Suppressor macrophage treated with lipopolysaccharide for 4 hours (primary cell): ENCODE data around the gene TBC1D1.
A peak's percentile ranks its signal among the peaks of the same experiment; 100 is the strongest.

Experiments
- DNase-seq: peaks from one replicate; pipeline ENCODE4 v3.0.0-alpha.2; 2020

The TBC1D1 gene

DNA sequence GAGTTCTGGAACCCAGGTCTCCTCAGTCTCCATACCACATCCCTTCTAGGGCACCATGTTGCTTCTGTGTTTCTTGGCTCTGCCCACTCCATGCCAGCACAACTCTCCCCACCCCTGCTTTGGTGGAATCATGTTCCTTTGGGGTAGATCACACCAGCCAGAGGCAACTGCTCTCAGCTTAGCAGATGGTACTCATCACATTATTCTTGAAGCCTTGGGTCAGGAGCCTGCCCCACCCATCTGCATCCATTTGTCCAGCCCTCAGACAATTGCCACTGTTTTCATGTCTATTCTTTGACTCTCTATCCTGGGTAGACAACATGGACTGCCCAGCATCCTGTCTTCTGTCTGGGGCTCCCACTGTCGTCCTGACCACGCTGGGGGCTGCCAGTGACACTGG lies 216.9 kb downstream of the TBC1D1 start:
- no peak for DNase-seq

DNA sequence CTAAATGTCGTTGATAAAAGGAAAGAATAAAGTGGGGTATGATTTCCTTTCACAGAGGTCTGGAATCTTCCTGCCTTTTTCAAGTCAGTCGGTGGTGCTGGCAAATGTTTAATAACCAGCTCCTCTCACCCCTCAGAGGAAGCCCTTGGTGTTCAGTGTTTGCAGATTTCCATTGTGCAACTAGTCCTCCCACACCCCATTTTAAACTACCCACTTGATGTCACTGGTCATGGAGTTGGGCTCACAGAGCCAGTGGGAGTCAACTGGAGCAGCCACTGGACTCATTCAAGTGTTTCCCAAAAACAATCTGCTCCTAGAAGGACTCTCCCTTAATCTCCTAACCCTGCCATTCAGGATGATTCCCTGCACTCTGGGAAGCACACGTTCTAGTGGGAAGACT lies 218.5 kb downstream of the TBC1D1 start:
- DNase-seq: no peak

DNA sequence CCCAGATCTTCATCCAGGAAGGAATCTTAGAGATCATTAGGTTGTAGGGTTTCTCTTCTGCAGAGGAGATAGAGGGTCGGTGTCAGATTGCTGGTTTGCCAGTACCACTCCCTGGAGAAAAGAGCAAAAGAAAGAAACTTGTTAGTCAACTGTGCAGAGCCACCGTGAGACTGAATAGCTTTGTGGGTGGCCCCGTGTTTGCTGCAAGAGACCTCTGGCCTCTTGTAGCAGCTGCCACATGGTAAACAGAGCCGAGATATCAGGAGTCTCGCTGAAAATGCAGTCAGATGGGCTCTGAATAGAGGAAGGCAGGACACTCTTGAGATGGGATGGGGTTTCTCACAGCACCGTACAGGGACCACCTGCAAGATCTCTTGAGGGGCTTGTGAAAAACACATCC lies 219.0 kb downstream of the TBC1D1 start:
- no peak for DNase-seq

DNA sequence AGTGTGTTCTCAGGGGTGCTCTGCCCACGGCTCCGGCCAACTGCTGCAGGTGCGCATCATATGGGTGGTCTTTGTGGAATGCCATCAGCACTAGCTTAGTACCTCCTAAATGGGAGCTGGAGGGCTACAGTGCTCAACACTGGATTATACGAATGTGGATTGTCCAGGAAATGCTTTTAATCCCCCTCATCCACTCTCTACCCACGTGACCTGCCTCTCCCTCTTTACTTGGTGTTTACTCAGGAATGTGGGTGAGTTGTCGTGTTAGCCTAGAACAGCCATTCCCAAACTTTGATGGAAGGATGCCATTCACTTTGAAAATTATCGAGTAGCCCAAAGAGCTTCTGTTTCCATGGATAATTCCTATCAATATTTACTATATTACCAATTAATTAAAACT lies 220.1 kb downstream of the TBC1D1 start:
- no peak for DNase-seq

DNA sequence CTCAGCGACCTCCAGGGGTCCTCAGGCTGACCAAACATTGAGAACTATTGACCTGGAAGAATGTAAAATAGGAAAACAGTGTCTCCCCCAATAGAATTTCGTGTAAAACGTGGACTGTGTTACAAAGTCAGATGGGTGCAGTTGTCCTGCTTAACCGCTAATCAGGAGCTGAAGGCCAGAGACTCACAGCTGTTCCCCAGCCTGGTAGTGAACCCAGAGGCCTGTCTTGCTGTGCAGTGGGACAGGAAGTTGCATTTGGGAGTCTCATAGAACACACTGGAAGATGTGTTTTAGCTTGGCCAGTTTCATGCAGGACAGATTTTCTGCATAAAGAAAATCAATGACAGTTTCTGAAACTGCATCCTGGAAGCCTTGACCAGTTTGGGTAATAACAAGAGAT lies 220.8 kb downstream of the TBC1D1 start:
- DNase-seq: no peak

- DNase-seq: no peak
These were observed 222.2 kb downstream of the TBC1D1 start for GRCh38 chr4:38113132-38113531.

- DNase-seq: no peak
These were observed 222.7 kb downstream of the TBC1D1 start for GRCh38 chr4:38113551-38113950.

DNA sequence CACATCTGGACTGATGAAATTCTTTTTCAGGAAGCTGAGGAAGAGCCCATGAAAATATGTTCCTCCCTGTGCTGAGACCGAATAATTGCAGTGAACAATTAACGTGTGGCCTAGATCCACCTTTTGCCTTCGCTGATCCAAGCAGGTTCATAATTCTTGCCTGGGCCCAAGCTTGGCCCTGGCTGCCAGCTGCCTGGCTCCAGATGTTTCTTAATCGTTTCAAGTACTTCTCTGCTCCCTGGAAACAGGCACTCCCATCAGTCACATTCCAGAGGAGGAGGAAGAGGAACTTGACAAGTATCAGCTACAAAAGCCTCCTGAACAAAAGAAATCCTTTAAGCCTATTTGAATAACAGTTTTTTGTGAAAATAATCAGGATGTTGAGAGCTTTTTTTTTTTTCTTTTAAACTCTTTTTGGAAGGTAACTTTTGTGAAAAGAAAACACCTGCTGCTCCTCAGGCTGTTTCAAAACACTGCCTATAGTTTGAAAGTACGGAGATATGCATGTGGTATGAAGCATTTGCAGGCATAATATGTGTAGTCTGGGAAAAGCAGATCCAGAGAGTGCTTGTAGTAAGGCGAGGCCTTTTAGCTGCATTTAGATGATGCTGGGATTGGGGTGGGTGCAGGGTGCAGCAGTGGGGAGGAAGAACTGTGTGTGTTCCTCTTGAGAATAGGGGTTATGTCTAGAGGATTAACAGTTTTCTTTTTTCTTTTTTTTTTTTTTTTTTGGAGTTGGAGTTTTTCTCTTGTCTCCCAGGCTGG lies 223.7 kb downstream of the TBC1D1 start:
- peak; percentile 33 for DNase-seq

DNA sequence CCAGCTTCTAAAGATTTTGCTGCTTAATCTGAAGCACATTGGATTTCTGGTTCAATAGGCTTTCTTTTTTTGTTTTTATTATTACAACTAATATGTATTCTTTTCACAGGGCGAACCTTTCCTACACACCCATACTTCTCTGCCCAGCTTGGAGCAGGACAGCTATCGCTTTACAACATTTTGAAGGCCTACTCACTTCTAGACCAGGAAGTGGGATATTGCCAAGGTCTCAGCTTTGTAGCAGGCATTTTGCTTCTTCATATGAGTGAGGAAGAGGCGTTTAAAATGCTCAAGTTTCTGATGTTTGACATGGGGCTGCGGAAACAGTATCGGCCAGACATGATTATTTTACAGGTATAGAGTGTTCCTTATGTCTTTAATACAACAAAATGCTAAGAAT lies 224.7 kb downstream of the TBC1D1 start:
- DNase-seq: no peak

DNA sequence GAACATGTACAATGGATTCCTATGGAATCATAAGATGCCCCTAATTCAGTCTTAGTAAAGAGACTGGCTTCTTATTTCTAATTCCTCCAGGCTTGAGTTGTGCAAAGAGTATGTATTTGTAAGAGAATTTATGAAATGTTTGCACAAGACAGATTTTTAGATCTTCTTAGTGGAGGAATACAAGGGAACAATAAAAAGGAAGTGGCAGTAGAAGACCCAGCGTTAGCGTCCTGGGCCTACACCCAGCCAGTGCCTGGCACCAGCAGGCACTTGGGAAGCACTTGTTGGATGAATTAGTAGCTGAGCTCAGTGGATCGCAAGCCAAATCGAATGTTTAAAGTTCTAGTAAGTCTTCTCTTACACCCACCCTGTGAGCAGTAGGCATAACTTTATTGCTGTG lies 226.7 kb downstream of the TBC1D1 start:
- DNase-seq: peak; percentile 33

DNA sequence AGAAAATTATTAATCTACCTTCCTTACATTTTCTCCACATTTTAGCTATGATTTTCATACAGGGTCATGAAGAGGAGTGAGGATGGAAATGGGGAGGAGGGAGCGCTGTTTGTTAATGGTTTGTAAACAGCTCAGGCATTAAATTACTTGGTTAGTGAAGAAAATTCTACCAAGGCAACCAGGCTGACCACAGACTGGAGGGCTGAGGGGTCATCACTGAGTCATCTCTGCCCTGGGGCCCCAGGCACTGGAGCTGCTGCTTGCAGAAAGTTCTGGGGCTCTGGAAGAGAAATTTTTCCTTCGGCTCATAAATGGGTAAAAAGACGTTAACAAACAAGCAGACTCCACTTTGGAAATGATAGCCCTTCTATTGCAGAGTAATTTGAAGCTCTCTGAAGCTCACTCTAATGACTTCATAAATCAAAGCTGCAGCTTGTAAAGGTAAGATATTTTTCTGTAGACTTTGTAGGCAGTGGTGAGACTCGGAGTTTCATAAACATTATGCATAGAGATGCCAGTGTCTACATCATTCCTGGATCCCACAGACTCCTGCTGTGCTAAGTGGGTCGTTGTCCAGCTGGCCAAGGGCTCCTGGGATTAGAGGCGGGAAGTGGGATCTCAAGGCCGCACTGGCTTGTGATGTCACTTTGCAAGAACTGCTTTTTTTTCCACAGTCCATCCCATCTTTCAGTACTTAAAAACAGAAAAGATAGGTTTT lies 228.9 kb downstream of the TBC1D1 start:
- no peak for DNase-seq

GRCh38 chr4:38120772-38121171 lies 229.9 kb downstream of the TBC1D1 start:
- no peak for DNase-seq

DNA sequence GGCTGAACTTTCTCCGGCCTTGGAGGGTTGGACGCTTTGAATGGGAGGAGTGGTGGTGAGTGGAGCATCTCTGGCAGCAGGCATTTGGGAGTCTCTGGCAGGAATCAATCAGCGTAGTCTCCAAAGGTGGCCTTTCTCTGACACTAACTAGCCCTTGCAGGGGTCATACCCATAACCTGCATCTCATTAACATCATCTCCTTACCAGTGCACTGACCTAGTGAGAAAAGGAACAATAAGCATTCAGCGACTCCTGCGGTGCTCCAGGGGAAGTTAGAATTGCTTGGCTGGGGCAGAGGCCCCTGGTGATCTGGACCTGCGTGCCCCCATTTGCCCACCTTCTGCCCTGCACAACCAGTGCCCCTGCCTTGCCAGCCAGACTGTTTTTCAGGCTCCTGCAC lies 231.2 kb downstream of the TBC1D1 start:
- no peak for DNase-seq

GRCh38 chr4:38123555-38123954 lies 232.7 kb downstream of the TBC1D1 start:
- DNase-seq: no peak

GRCh38 chr4:38124961-38125360 lies 234.1 kb downstream of the TBC1D1 start:
- DNase-seq: no peak

GRCh38 chr4:38125816-38126215 lies 234.9 kb downstream of the TBC1D1 start:
- peak; percentile 79 for DNase-seq

GRCh38 chr4:38128478-38129459 lies 237.9 kb downstream of the TBC1D1 start:
- peak; percentile 94 for DNase-seq

DNA sequence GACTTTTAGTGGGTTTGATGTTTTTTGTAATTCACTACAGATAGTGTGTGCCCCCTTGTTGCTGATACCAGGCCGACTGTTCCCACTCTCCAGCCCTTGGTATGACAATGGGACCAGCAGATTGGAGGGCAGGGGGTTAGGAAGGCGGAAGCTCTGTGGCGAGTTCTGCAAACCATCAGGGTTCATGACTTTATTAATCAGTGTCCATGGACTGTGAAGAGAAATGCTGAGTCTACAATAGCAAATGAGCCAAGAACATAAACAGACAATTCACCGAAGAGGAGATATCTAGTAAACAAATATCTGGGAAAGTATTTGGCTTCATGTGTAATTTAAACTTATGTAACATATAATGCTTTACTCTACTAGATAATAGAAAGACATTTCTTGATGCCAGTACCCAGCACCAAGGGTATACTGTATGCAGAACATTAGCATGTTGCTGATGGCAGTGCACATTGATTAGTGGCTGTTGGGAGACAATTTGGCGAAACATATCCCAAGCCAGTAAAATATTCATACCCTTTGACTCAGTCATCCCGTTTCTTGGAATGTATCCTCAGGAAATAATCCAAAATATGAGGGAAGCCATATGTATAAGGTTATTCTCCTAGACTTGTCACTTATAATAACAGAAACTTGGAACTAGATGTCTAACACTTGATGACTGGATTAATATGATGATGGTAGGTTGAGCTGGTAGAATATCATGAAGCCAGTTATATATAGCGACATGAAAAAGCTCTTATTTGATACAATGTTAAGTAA lies 238.8 kb downstream of the TBC1D1 start:
- no peak for DNase-seq

GRCh38 chr4:38130884-38131283 lies 240.0 kb downstream of the TBC1D1 start:
- no peak for DNase-seq

GRCh38 chr4:38131371-38132091 lies 240.6 kb downstream of the TBC1D1 start:
- no peak for DNase-seq

- peak; percentile 96 for DNase-seq
These were observed 241.3 kb downstream of the TBC1D1 start for GRCh38 chr4:38132107-38132673.
